HEK293 (cell line): ENCODE measurements around the gene VIT.

ENCODE experiments used
- CTCF ChIA-PET: fragments of 350-600 bp; formaldehyde crosslinking; extraction: SDS; loops from one replicate; lab custom pipeline; 2021; ENCODE audit warnings: antibody characterized with exemption; lab: Yijun Ruan, JAX
- POLR2A ChIA-PET: fragments of 300-600 bp; formaldehyde crosslinking; extraction: SDS; loops from one replicate; lab custom pipeline; 2020; ENCODE audit warnings: antibody characterized with exemption, inconsistent platforms; lab: Yijun Ruan, JAX
- H3K27ac ChIP-seq: fragments of 200-500 bp; sonication (Bioruptor generic); 2 replicates; pipeline ENCODE4 v1.5.1; 2014; ENCODE audit warnings: low read depth, low read length, control low read depth, inconsistent platforms; ENCODE audit errors: extremely low read depth
- H3K36me3 ChIP-seq, 2 experiments: fragments of 200-500 bp in 1 of 2; sonication (Bioruptor generic) in 1 of 2; 1 replicate in 1 of 2; 2 replicates in 1 of 2; pipeline ENCODE4 v1.5.1; 2014 to 2017; ENCODE audit warnings: inconsistent platforms in 2 of 2, low read length in 2 of 2; ENCODE audit not compliant: control insufficient read depth in 2 of 2, insufficient read depth in 1 of 2
- H3K4me1 ChIP-seq: fragments of 200-500 bp; sonication (Bioruptor generic); 2 replicates; pipeline ENCODE4 v1.5.1; 2014; ENCODE audit warnings: mild to moderate bottlenecking, low read length, inconsistent platforms; ENCODE audit not compliant: control insufficient read depth, insufficient read depth
- H3K4me3 ChIP-seq: 2 replicates; pipeline ENCODE4 v1.5.1; 2011; ENCODE audit warnings: low read depth, mild to moderate bottlenecking, control low read depth, low read length, moderate library complexity
- H3K9me3 ChIP-seq: fragments of 200-500 bp; sonication (Bioruptor generic); 2 replicates; pipeline ENCODE4 v1.5.1; 2014; ENCODE audit warnings: low read depth, low read length, inconsistent platforms; ENCODE audit not compliant: control insufficient read depth, insufficient read depth
- HIC1 ChIP-seq: fragments of 450-650 bp; formaldehyde crosslinking; IDR thresholded peaks from 2 replicates; pipeline ENCODE4 v1.5.1; 2016; ENCODE audit warnings: missing biosample characterization, missing genetic modification characterization
- MZF1 ChIP-seq: fragments of 450-650 bp; formaldehyde crosslinking; IDR thresholded peaks from 2 replicates; pipeline ENCODE4 v1.5.1; 2017; ENCODE audit warnings: missing biosample characterization, missing genetic modification characterization, borderline replicate concordance
- OSR2 ChIP-seq: fragments of 450-650 bp; formaldehyde crosslinking; IDR thresholded peaks from 2 replicates; pipeline ENCODE4 v1.5.1; 2016; ENCODE audit warnings: missing biosample characterization, missing genetic modification characterization
- TRIM28 ChIP-seq: IDR thresholded peaks from 2 replicates; pipeline ENCODE4 v1.6.1; 2011; ENCODE audit warnings: low read length, control low read depth, borderline replicate concordance
- ZBTB11 ChIP-seq: fragments of 450-650 bp; formaldehyde crosslinking; conservative IDR thresholded peaks from 2 replicates; pipeline ENCODE4 v1.5.1; 2016; ENCODE audit warnings: low read depth, missing biosample characterization, missing genetic modification characterization
- ZBTB21 ChIP-seq: fragments of 450-650 bp; formaldehyde crosslinking; IDR thresholded peaks from 2 replicates; pipeline ENCODE4 v1.5.1; 2017; ENCODE audit warnings: missing biosample characterization, missing genetic modification characterization
- ZEB2 ChIP-seq: fragments of 450-650 bp; formaldehyde crosslinking; IDR thresholded peaks from 2 replicates; pipeline ENCODE4 v1.5.1; 2016; ENCODE audit warnings: missing biosample characterization, missing genetic modification characterization
- ZNF148 ChIP-seq: fragments of 450-650 bp; formaldehyde crosslinking; IDR thresholded peaks from 2 replicates; pipeline ENCODE4 v1.5.0; 2017; ENCODE audit warnings: missing biosample characterization, missing genetic modification characterization, borderline replicate concordance
- ZNF157 ChIP-seq: fragments of 450-650 bp; formaldehyde crosslinking; IDR thresholded peaks from 2 replicates; pipeline ENCODE4 v1.5.1; 2016; ENCODE audit warnings: missing biosample characterization, missing genetic modification characterization
- ZNF2 ChIP-seq: fragments of 450-650 bp; formaldehyde crosslinking; IDR thresholded peaks from 2 replicates; pipeline ENCODE4 v1.5.1; 2016; ENCODE audit warnings: missing biosample characterization, missing genetic modification characterization
- ZNF239 ChIP-seq: fragments of 450-650 bp; formaldehyde crosslinking; IDR thresholded peaks from 2 replicates; pipeline ENCODE4 v1.5.1; 2016; ENCODE audit warnings: missing biosample characterization, missing genetic modification characterization
- ZNF302 ChIP-seq: fragments of 450-650 bp; formaldehyde crosslinking; IDR thresholded peaks from 2 replicates; pipeline ENCODE4 v1.5.1; 2016; ENCODE audit warnings: missing biosample characterization, missing genetic modification characterization, low read depth
- ZNF37A ChIP-seq: fragments of 450-650 bp; IDR thresholded peaks from 2 replicates; pipeline ENCODE4 v1.5.1; 2018; ENCODE audit warnings: missing biosample characterization, missing genetic modification characterization
- ZNF416 ChIP-seq: fragments of 450-650 bp; formaldehyde crosslinking; IDR thresholded peaks from 2 replicates; pipeline ENCODE4 v1.5.1; 2016; ENCODE audit warnings: missing biosample characterization, missing genetic modification characterization
- ZNF433 ChIP-seq: fragments of 450-650 bp; formaldehyde crosslinking; IDR thresholded peaks from 2 replicates; pipeline ENCODE4 v1.5.1; 2016; ENCODE audit warnings: missing biosample characterization, missing genetic modification characterization, low read depth
- ZNF654 ChIP-seq: fragments of 450-650 bp; formaldehyde crosslinking; IDR thresholded peaks from 2 replicates; pipeline ENCODE4 v1.5.1; 2016; ENCODE audit warnings: low read depth, missing biosample characterization, missing genetic modification characterization
- ZNF660 ChIP-seq: fragments of 450-650 bp; IDR thresholded peaks from 2 replicates; pipeline ENCODE4 v1.5.1; 2018; ENCODE audit warnings: missing biosample characterization, mild to moderate bottlenecking, missing genetic modification characterization
- ZNF670 ChIP-seq: fragments of 450-650 bp; formaldehyde crosslinking; IDR thresholded peaks from 2 replicates; pipeline ENCODE4 v1.5.1; 2016; ENCODE audit warnings: missing biosample characterization, missing genetic modification characterization, low read depth
- ZNF677 ChIP-seq: fragments of 450-650 bp; IDR thresholded peaks from 2 replicates; pipeline ENCODE4 v1.5.0; 2018; ENCODE audit warnings: missing biosample characterization, mild to moderate bottlenecking, missing genetic modification characterization, moderate library complexity
- ZNF830 ChIP-seq: fragments of 450-650 bp; IDR thresholded peaks from 2 replicates; pipeline ENCODE4 v1.5.0; 2018; ENCODE audit warnings: missing biosample characterization, missing genetic modification characterization, low read depth, mild to moderate bottlenecking, moderate library complexity
- ZSCAN30 ChIP-seq: fragments of 450-650 bp; IDR thresholded peaks from 2 replicates; pipeline ENCODE4 v1.5.1; 2018; ENCODE audit warnings: missing biosample characterization, mild to moderate bottlenecking, missing genetic modification characterization, moderate library complexity
- TF ChIP-seq, protein P1 (sequence below): fragments of 450-650 bp; formaldehyde crosslinking; IDR thresholded peaks from 2 replicates; pipeline ENCODE4 v1.5.1; 2016; ENCODE audit warnings: missing biosample characterization, missing genetic modification characterization, borderline replicate concordance

Gene VIT

GRCh38 chr2:36849265-36849664 lies 152.8 kb downstream of the VIT start:
- ChIA-PET POLR2A (no interaction called here), CTCF (no interaction called here)
- Histone ChIP-seq H3K27ac (no peak overlapping the region), H3K9me3 (no peaks in the 10 kb centered on the region), H3K36me3 (peaks cover 0 to 25% of the 10 kb centered on the region in 2 experiments), H3K4me1 (no peaks in the 10 kb centered on the region), H3K4me3 (no peak overlapping the region)
- TF ChIP-seq ZNF37A (tag by site-specific recombination), result no peak

GRCh38 chr2:36854241-36854640 lies 157.7 kb downstream of the VIT start:
- H3K9me3 ChIP-seq, result no peaks in the 10 kb centered on the region
- ChIA-PET CTCF (interaction anchor here (1.7 kb wide), 1 partner anchor 17 kb away, joined by 4 read pairs; no protein-coding TSS in a partner anchor), POLR2A (no interaction called here)
- H3K4me3 ChIP-seq, result no peak overlapping the region
- no peaks in the 10 kb centered on the region for H3K4me1 ChIP-seq
- no peak overlapping the region for H3K27ac ChIP-seq
- H3K36me3 ChIP-seq, result peaks cover 0 to 35% of the 10 kb centered on the region in 2 experiments
- no peak for TF ChIP-seq ZNF2
- no peak for TF ChIP-seq ZNF239 (tag by site-specific recombination)
- TF ChIP-seq ZEB2, result no peak
- TF ChIP-seq HIC1 (tag by site-specific recombination), result no peak
- no peak for TF ChIP-seq ZNF148 (tag by site-specific recombination)
- TF ChIP-seq ZNF660 (tag by site-specific recombination), result no peak
- TF ChIP-seq ZNF433 (tag by site-specific recombination), result no peak
- no peak for TF ChIP-seq ZNF670 (tag by site-specific recombination)
- TF ChIP-seq MZF1 (tag by site-specific recombination), result no peak
- TF ChIP-seq ZNF830, result no peak
- TF ChIP-seq ZNF302, result no peak

DNA sequence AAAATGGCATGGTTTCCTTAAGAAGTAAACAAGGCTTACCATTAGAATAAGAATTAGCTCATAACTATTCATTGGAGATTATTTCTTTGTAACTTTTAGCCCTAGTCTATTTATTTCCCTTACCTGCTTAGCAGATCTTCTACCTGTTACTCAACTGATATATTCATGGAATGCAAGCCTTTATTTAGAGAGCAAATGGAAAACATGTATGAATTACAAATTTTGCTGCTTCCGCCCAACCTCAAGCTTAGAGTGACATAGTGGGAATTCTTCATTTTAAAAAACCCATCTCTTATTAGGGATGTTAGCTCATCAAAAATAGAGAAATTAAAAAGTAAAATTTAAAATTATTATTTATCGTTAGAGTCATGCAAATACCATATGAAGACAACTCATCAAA lies 158.9 kb downstream of the VIT start:
- peaks cover 1 to 28% of the 10 kb centered on the region in 2 experiments for H3K36me3 ChIP-seq
- H3K4me1 ChIP-seq, result no peaks in the 10 kb centered on the region
- ChIA-PET POLR2A (no interaction called here), CTCF (interaction anchor here (1.7 kb wide), 1 partner anchor 16 kb away, joined by 4 read pairs; no protein-coding TSS in a partner anchor)
- H3K27ac ChIP-seq, result no peak overlapping the region
- H3K9me3 ChIP-seq, result no peaks in the 10 kb centered on the region
- no peak overlapping the region for H3K4me3 ChIP-seq
- TF ChIP-seq TRIM28 (no peak), ZNF677 (tag by site-specific recombination) (no peak), ZNF416 (tag by site-specific recombination) (no peak), ZNF157 (no peak), ZSCAN30 (tag by site-specific recombination) (no peak), ZBTB21 (tag by site-specific recombination) (no peak), OSR2 (tag by site-specific recombination) (no peak), ZBTB11 (tag by site-specific recombination) (no peak), ZNF654 (tag by site-specific recombination) (no peak)
- TF ChIP-seq, protein P1, sequence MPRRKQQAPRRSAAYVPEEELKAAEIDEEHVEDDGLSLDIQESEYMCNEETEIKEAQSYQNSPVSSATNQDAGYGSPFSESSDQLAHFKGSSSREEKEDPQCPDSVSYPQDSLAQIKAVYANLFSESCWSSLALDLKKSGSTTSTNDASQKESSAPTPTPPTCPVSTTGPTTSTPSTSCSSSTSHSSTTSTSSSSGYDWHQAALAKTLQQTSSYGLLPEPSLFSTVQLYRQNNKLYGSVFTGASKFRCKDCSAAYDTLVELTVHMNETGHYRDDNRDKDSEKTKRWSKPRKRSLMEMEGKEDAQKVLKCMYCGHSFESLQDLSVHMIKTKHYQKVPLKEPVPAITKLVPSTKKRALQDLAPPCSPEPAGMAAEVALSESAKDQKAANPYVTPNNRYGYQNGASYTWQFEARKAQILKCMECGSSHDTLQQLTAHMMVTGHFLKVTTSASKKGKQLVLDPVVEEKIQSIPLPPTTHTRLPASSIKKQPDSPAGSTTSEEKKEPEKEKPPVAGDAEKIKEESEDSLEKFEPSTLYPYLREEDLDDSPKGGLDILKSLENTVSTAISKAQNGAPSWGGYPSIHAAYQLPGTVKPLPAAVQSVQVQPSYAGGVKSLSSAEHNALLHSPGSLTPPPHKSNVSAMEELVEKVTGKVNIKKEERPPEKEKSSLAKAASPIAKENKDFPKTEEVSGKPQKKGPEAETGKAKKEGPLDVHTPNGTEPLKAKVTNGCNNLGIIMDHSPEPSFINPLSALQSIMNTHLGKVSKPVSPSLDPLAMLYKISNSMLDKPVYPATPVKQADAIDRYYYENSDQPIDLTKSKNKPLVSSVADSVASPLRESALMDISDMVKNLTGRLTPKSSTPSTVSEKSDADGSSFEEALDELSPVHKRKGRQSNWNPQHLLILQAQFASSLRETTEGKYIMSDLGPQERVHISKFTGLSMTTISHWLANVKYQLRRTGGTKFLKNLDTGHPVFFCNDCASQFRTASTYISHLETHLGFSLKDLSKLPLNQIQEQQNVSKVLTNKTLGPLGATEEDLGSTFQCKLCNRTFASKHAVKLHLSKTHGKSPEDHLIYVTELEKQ (tag by site-specific recombination), result no peak
